HG02938 (cell line): ENCODE data around the gene TXLNB.
"Not testable (repeated sequence)": the region's sequence is repeated elsewhere in the genome, so short reads cannot be mapped to it uniquely, and the experiment has no call there.

ENCODE experiments used
- ATAC-seq: cut with Tn5 transposase; IDR thresholded peaks from one replicate; pipeline ENCODE4 v1.9.1; 2021; ENCODE audit warnings: mild to moderate bottlenecking, moderate library complexity; ENCODE audit not compliant: unreplicated experiment

Gene TXLNB

DNA sequence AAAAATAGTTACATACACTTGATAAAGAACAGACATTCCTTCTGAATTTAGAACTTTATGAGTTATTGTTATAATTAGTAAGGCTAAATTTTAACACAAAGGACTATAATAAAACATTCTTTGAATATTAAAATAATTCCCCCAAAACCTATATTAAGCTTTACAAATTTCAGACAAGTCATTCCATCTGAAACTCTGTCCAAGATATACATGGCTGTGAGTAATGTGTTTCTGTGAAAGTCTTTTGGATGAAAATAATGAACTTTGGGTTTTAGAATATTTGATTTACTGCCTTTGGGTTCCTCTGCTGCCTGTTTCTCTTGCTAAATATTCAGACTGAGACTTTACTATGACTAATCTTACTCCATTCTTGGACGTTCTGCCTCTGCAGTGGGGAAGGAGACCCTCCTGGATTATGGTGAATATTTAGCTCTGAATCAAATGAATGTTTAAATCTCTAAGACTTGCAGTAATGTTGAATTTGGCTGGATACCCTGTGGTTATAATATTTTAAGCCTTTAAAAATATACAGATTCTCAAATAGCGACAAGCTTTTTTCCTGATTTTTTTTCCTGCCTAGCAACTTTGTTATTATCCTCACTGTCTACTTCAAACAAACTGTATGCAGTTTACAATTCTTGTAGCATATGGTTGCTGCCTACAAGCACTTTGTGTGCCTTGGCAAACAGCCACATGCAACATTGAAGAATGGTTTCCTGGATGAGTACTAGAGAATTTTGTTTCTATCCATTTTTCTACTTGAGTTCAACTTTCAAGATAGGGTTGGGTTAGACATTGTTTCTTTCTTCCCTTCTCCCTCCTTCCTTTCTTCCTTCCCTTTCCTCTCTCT, 51.4 kb downstream of the TXLNB start:
- ATAC-seq: no peak

DNA sequence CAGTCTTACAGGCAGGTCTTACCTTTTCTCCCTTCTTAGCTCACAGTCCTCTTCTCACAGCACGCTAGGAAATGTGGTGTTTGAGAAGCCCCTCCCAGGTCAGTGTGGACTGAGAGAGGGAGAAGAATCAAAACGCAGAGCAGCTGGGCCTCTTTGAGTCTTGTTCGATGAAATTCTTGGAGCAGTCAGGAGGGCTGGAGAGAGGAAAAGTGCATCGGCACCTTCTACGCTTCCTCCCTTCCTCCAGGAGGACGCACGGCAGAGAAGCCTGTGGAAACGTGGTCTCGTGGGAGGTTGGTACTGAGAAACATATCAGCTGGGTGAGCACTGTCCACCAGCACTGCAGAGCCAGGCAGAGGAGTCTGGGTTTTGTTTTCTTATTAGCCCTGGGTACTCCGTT, 52.7 kb downstream of the TXLNB start:
- no peak for ATAC-seq

- ATAC-seq: no peak
Observed at GRCh38 chr6:139236105-139236504, 55.7 kb downstream of the TXLNB start.

DNA sequence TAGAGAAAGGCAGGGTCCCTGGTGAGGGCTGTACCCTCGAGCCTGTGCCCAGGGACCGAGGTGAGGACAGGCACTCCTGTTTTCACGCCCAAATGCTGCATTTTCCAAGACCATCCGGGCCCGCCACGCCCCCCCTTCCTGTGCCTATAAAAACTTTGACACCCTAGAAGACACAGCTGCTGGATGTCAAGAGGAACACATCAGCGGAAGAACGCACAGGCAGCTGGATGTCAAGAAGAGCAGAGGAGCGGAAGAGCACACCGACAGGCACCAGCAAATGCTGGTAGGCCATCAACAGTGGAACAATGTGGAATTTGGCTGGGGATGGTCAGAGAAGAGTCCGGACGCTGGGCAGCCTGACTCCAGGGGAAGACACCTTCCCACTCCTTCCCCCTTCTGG, 56.1 kb downstream of the TXLNB start:
- ATAC-seq: no peak

DNA sequence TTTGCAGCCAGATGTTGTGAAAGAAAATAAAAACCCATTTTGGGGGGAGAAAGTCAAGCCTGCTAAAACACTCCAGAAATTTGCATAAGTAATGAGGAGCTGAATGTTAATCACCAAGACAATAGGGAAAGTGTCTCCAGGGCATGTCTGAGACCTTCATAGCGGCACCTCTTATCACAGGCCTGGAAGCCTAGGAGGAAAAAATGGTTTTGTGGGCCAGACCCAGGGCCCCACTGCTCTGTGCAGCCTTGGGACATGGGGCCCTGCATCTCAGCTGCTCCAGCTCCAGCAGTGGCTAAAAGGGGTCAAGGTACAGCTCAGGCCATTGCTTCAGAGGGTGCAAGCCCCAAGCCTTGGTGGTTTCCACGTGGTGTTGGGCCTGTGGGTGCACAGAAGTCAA, 57.6 kb downstream of the TXLNB start:
- ATAC-seq: not testable (repeated sequence)

GRCh38 chr6:139231206-139231605, 60.6 kb downstream of the TXLNB start:
- no peak for ATAC-seq

- no peak for ATAC-seq
Observed at GRCh38 chr6:139230391-139230840, 61.4 kb downstream of the TXLNB start.

DNA sequence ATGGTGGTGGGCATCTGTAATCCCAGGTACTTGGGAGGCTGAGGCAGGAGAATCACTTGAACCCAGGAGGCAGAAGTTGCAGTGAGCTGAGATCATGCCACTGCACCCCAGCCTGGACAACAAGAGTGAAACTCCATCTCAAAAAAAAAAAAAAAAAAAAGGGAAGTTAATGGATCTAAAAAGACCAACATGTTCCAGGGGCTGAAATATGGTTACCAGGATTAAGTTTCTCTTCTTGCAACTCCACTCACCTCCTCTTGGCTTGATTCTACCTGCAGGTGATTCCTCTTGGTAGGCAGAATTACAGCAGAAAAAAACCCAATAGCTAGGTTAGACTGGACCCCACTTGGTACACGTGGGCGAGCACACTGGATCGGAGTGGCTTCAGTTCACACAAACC, 63.4 kb downstream of the TXLNB start:
- not testable (repeated sequence) for ATAC-seq

DNA sequence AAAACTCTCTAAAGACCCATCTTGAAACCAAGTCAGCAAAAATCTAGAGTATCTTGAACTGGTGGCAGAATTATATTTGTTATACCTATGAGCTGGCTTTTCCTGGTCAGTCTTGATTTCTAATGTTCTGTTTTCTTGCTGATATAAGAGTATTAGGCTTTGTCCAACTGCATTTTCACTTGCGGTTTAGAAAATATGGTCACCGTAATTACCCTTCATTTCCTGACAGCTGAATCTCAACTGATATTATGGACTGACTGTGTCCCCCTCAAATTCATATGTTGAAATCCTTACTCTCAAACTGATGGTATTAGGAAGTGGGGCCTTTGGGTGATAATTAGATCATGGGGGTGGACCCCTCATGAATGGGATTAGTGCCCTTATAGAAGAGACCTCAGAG, 72.1 kb downstream of the TXLNB start:
- ATAC-seq: no peak

DNA sequence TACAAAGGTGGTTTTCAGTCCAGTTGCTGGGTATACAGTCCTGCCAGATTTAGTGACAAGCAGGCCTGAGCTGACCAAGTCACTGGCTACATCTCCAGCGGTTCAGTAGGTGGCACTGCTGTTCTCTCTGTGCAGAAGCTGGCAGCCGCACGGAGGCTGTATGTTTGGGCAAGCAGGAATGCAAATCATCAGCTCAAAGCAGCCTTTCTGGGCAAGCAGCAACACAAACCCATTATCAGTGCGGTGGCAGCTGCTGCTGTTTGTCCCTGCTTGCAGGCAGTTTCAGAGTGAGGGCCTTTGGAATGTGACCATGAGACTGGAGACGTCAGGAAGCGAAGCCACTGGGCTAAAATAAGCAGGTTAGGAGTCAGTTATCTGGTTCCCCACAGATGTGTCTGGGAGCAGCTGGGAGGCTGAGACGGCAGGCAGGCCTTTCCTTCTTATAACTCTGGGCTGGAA, 72.5 kb downstream of the TXLNB start:
- ATAC-seq: peak; percentile 100

DNA sequence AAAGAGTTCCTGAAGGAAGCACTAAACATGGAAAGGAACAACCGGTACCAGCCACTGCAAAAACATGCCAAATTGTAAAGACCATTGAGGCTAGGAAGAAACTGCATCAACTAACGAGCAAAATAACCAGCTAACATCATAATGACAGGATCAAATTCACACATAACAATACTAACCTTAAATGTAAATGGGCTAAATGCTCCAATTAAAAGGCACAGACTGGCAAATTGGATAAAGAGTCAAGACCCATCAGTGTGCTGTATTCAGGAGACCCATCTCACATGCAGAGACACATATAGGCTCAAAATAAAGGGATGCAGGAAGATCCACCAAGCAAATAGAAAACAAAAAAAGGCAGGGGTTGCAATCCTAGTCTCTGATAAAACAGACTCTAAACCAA, 79.3 kb downstream of the TXLNB start:
- not testable (repeated sequence) for ATAC-seq

- ATAC-seq: not testable (repeated sequence)
Observed at GRCh38 chr6:139210766-139211165, 81.0 kb downstream of the TXLNB start.

- no peak for ATAC-seq
Observed at GRCh38 chr6:139205843-139206242, 86.0 kb downstream of the TXLNB start.

DNA sequence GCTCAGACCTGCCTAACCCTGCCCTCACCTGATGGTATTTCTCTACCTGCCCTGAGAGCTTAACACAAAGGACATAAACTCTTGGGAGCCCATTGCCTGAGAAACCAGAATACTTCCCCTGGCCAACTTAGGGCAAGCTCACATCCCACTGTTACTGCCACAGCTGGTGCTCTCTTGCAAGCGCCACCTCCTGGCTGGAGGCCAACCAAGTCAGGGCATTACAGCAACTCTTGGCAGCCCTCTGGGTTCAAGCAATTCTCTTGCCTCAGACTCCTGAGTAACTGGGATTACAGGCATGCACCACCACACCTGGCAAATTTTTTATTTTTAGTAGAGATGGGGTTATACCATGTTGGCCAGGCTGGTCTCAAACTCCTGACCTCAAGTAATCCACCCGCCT, 86.8 kb downstream of the TXLNB start:
- no peak for ATAC-seq

DNA sequence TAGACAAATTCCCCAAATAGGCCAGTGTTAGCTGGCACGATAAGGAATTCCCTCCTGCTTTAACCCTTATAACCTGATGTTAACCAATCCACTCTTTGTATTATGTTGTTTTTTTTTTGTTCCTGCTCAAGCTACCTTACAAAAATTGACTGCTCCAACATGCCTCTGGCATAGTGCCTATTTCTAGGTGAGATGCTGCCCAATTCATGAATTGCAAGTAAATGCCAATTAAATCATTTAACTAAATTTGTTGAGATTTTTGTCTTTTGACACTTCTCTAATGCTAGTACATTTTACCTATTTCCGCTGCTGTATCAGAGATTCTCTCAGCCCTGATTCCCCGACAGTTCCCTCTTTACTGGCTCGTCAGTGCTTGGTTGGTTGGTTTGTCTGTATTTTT, 90.4 kb downstream of the TXLNB start:
- no peak for ATAC-seq

- no peak for ATAC-seq
Observed at GRCh38 chr6:139198529-139199288, 93.1 kb downstream of the TXLNB start.

GRCh38 chr6:139194740-139195139, 97.1 kb downstream of the TXLNB start:
- ATAC-seq: no peak
